Measurements from ENCODE around the gene DACT2.
A peak's percentile ranks its signal among the peaks of the same experiment; 100 is the strongest.
"Not testable (repeated sequence)": the region's sequence is repeated elsewhere in the genome, so short reads cannot be mapped to it uniquely, and the experiment has no call there.

Gene DACT2

DNA sequence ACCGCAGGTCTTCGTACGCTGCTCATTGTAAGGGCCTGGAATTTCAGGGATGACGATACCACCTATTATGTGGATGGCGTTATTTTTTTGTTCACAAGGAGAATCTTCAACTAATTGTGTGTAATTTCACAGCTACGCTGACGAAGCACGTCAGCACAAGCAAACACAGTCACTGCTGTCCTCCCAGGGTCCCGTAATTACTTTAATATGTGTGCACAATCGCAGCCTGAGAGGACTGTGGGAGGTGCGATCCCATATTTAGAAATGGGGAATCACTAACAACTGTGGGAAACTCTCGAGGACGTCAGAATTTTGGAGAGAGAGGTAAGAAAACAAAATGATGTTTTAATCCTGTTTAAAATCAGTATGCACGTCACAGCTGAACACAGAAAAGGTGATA, 40.2 kb upstream of the DACT2 start:
- no peak for DNase-seq (ENCODE audit: low read depth)
- no peak overlapping the region for H3K4me3 ChIP-seq (ENCODE audit: control insufficient read depth, low read depth, low read length)
- TF ChIP-seq, protein P1, sequence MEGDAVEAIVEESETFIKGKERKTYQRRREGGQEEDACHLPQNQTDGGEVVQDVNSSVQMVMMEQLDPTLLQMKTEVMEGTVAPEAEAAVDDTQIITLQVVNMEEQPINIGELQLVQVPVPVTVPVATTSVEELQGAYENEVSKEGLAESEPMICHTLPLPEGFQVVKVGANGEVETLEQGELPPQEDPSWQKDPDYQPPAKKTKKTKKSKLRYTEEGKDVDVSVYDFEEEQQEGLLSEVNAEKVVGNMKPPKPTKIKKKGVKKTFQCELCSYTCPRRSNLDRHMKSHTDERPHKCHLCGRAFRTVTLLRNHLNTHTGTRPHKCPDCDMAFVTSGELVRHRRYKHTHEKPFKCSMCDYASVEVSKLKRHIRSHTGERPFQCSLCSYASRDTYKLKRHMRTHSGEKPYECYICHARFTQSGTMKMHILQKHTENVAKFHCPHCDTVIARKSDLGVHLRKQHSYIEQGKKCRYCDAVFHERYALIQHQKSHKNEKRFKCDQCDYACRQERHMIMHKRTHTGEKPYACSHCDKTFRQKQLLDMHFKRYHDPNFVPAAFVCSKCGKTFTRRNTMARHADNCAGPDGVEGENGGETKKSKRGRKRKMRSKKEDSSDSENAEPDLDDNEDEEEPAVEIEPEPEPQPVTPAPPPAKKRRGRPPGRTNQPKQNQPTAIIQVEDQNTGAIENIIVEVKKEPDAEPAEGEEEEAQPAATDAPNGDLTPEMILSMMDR (conservative IDR thresholded peaks at IDR 0.05; ENCODE audit: control insufficient read depth, insufficient read depth, low read depth, low read length), result no peak

DNA sequence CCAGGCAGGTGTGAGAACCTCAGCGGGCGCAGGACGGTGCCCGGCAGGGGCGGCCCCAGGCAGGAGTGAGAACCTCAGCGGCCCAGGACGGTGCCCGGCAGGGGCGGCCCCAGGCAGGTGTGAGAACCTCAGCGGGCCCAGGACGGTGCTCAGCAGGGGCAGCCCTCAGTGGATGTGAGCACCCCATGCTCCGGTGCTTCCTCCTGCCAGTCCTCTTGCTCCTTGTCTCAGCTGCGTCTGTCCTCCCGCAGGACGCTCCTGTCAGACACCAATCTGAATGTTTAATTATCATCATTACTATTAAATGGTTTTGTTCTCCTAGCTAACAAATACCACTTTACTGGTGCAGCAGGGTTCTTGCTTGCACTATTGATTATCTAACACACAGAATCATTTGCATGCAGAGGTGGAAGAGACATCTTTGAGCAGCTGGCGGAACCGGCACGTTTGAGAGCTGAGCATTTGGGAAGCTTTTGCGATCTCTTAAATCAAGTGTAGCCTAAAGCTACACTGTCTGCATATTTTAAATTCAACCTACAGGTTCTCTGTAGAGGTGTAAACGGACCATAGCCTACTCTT, 39.4 kb upstream of the DACT2 start:
- TF ChIP-seq, protein P1 (conservative IDR thresholded peaks at IDR 0.05; ENCODE audit: control insufficient read depth, insufficient read depth, low read depth, low read length), result no peak
- no peak overlapping the region for H3K4me3 ChIP-seq (ENCODE audit: control insufficient read depth, low read depth, low read length)
- no peak for DNase-seq (ENCODE audit: low read depth)

DNA sequence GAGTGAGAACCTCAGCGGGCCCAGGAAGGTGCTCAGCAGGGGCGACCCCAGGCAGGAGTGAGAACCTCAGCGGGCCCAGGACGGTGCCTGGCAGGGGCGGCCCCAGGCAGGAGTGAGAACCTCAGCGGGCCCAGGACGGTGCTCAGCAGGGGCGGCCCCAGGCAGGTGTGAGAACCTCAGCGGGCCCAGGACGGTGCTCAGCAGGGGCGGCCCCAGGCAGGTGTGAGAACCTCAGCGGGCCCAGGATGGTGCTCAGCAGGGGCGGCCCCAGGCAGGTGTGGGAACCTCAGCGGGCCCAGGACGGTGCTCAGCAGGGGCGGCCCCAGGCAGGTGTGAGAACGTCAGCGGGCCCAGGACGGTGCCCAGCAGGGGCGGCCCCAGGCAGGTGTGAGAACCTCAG, 37.3 kb upstream of the DACT2 start:
- H3K4me3 ChIP-seq (ENCODE audit: control insufficient read depth, low read depth, low read length); DNase-seq (ENCODE audit: low read depth): not testable (repeated sequence)

DNA sequence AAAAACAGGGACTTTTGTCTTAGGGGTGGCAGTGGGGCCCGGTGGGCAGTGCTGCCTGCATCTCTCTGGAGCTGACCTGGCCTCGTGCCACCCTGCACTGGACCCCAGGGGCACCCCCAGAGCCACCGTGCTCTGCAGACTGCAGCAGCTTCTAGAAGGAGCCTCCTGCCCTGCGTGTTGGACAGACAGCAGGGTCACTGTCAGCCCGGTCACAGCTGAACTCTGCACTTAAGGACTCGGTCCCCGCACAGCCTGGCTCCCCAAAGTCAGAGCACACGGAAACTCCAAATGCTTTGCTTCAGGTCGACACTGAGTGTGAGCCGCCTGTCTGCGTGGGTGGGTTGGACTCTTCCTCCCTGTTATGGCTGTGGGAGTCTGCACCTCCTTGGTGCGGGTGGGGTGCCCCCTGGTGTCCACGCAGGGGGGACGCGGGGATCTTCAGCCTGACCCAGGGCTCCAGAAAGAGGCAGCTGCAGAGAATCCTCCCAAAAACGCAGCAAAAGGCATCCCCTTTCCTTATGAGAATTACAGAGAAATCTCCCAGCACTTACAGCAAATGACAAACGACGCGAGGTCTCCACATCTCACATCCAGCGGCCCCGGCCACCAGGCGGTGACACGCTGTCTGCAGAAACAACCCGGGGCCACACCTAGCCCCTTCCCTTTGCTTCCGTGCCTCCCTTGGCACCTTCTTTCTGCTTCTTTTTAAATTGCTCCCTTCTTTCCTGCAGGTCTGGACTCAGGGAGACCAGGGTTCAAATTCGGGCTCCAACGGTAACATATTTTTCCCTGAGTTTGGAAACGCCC, 36.3 kb upstream of the DACT2 start:
- H3K4me3 ChIP-seq (ENCODE audit: control insufficient read depth, low read depth, low read length), result no peak overlapping the region
- TF ChIP-seq, protein P1 (conservative IDR thresholded peaks at IDR 0.05; ENCODE audit: control insufficient read depth, insufficient read depth, low read depth, low read length), result peak; percentile 39
- DNase-seq (ENCODE audit: low read depth), result peak; percentile 12

DNA sequence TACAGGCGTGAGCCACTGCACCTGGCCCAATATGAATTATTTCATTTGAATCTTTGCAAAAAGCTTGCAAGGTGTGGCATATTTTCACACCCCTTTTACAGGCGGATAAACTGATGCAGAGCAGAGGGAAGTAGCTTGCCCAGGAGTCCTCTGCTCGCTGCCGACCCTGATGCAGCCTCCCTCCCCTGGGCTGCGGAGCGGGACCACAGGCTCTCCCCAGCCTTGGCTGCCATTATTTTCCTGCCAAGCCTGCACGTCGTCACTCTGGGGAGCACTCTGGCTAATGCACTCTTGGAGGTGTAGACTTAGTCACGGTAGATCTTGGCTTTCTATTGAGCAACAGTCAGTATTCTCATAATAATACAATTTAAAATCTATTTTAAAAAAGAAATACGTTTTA, 34.8 kb upstream of the DACT2 start:
- no peak overlapping the region for H3K4me3 ChIP-seq (ENCODE audit: control insufficient read depth, low read depth, low read length)
- TF ChIP-seq, protein P1 (conservative IDR thresholded peaks at IDR 0.05; ENCODE audit: control insufficient read depth, insufficient read depth, low read depth, low read length), result no peak
- no peak for DNase-seq (ENCODE audit: low read depth)

DNA sequence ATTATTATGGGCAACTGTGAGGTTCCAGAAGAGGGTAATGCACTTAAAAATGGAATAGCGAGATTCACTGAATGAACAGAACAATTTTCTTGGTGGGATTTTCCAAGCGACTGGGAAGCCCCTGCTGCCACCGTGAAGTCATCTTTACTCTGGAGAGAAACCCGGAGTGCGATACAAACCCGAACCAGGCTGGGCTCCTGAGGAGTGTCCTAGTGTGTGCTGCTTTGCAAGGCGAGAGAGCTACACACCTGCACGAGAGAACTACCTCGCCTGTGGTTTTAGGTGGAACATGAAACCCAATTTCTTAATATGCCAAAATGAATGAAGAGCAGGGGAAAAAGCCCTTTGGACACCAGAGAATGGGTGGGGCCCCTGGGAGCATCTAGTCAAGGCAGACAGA, 33.5 kb upstream of the DACT2 start:
- TF ChIP-seq, protein P1 (conservative IDR thresholded peaks at IDR 0.05; ENCODE audit: control insufficient read depth, insufficient read depth, low read depth, low read length), result no peak
- no peak for DNase-seq (ENCODE audit: low read depth)
- no peak overlapping the region for H3K4me3 ChIP-seq (ENCODE audit: control insufficient read depth, low read depth, low read length)

DNA sequence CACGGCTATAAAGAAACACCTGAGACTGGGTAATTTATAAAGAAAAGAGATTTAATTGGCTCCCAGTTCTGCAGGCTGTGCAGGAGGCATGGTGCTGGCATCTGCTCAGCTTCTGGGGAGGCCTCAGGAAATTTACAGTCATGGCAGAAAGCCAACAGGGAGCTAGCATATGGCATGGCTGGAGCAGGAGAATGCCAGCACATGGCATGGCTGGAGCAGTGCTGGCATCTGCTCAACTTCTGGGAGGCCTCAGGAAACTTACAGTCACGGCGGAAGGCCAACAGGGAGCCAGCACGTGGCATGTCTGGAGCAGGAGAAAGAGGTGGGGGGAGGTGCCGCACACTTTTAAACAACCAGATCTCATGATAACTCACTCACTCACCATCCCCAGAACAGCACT, 32.5 kb upstream of the DACT2 start:
- TF ChIP-seq, protein P1 (conservative IDR thresholded peaks at IDR 0.05; ENCODE audit: control insufficient read depth, insufficient read depth, low read depth, low read length), result no peak
- H3K4me3 ChIP-seq (ENCODE audit: control insufficient read depth, low read depth, low read length), result no peak overlapping the region
- no peak for DNase-seq (ENCODE audit: low read depth)
